Tibial nerve (tissue), 4 donors: ENCODE measurements around the gene ARFGAP1. TPM values are rescaled to one million over a fixed set of nuclear protein-coding genes. Genes with fewer than 3 reads are reported as not detected.

Experiments
- DNase-seq, 2 donors: peaks; one replicate each; pipeline ENCODE4 v3.0.0-alpha.2; 2019; ENCODE audit warnings: low spot score in 2 of 2
- H3K27ac ChIP-seq, 4 donors: fragments of 200-600 bp; sonication (generic) in 3 of 4; one replicate each; pipeline ENCODE4 v1.5.1; 2017 to 2019; ENCODE audit warnings: mild to moderate bottlenecking in 1 of 4
- H3K27me3 ChIP-seq, 2 donors: fragments of 200-600 bp; sonication (generic) in 1 of 2; one replicate each; pipeline versions ENCODE4 v1.5.1 to v1.6.0; 2017 to 2019
- H3K36me3 ChIP-seq, 3 donors: fragments of 200-600 bp; sonication (generic); one replicate each; pipeline ENCODE4 v1.5.1; 2018 to 2019
- H3K4me1 ChIP-seq, 4 donors: fragments of 200-600 bp; sonication (generic) in 3 of 4; one replicate each; pipeline ENCODE4 v1.5.1; 2017 to 2019
- H3K4me3 ChIP-seq, 4 donors: fragments of 200-600 bp; sonication (generic) in 3 of 4; one replicate each; pipeline ENCODE4 v1.5.1; 2017 to 2019; ENCODE audit warnings: mild to moderate bottlenecking in 1 of 4, moderate library complexity in 1 of 4
- H3K9me3 ChIP-seq, 4 donors: fragments of 200-600 bp; sonication (generic) in 3 of 4; one replicate each; pipeline ENCODE4 v1.5.1; 2017 to 2019
- CTCF ChIP-seq, 5 experiments: fragments of 200-600 bp in 3 of 5; fragments of 450-650 bp in 2 of 5; sonication (generic) in 3 of 5; IDR thresholded peaks; one replicate each; pipeline ENCODE4 v1.5.1; 2016 to 2019; ENCODE audit warnings: antibody characterized with exemption in 5 of 5, mild to moderate bottlenecking in 3 of 5, moderate library complexity in 2 of 5
- EP300 ChIP-seq, 2 donors: sonication (generic); formaldehyde crosslinking; IDR thresholded peaks; one replicate each; pipeline ENCODE4 v1.6.1; 2017; ENCODE audit warnings: antibody characterized with exemption in 2 of 2, mild to moderate bottlenecking in 1 of 2
- POLR2A ChIP-seq, 2 donors: fragments of 450-650 bp; IDR thresholded peaks; one replicate each; pipeline ENCODE4 v1.6.1; 2017; ENCODE audit warnings: antibody characterized with exemption in 2 of 2, mild to moderate bottlenecking in 2 of 2, moderate library complexity in 2 of 2
- WGBS, 2 donors: methylation state at CpG; one replicate each; pipeline ENCODE4 v1.1.5; 2018; 5-methylcytosine and 5-hydroxymethylcytosine counted together
- total RNA-seq, 4 donors: library from RNA; depleted of rRNA; stranded (reverse); fragments of >200 nt; gene quantifications; one replicate each; pipeline ENCODE4 v1.1.0, GENCODE V29; 2016

Gene ARFGAP1
- total RNA-seq, 4 donors from 2014 or later = 55.3 to 124 (median 68.6) TPM

- Histone ChIP-seq H3K4me1 (peaks cover 0 to 2% (median 0%) of the 10 kb centered on the region in 4 donors), H3K27ac (no peak overlapping the region), H3K9me3 (no peaks in the 10 kb centered on the region), H3K36me3 (no peaks in the 10 kb centered on the region), H3K27me3 (peaks cover 0 to 5% of the 10 kb centered on the region in 2 donors), H3K4me3 (no peak overlapping the region)
- 82 to 83% methylated on average over 9 to 21 of the region's 21 CpGs for WGBS, 2 donors
- TF ChIP-seq POLR2A (IDR thresholded peaks at IDR 0.05) = no peak
- TF ChIP-seq EP300 (IDR thresholded peaks at IDR 0.05) = no peak
- no peak for TF ChIP-seq CTCF (IDR thresholded peaks at IDR 0.05)
- DNase-seq = no peak
Observed at GRCh38 chr20:63314566-63315239, 42.1 kb downstream of the ARFGAP1 start.

GRCh38 chr20:63315240-63315689 is 42.7 kb downstream of the ARFGAP1 start:
- Histone ChIP-seq H3K27ac (no peak overlapping the region), H3K36me3 (no peaks in the 10 kb centered on the region), H3K9me3 (no peaks in the 10 kb centered on the region), H3K27me3 (peaks cover 0 to 4% of the 10 kb centered on the region in 2 donors), H3K4me3 (no peak overlapping the region), H3K4me1 (no peaks in the 10 kb centered on the region)
- no peak for DNase-seq
- TF ChIP-seq CTCF (IDR thresholded peaks at IDR 0.05) = no peak
- 47 to 57% methylated on average over 10 to 15 of the region's 15 CpGs for WGBS, 2 donors

GRCh38 chr20:63315731-63316491 is 43.3 kb downstream of the ARFGAP1 start:
- Histone ChIP-seq H3K36me3 (no peaks in the 10 kb centered on the region), H3K27me3 (peaks cover 0 to 4% of the 10 kb centered on the region in 2 donors), H3K4me1 (no peaks in the 10 kb centered on the region), H3K27ac (no peak overlapping the region), H3K4me3 (no peak overlapping the region), H3K9me3 (no peaks in the 10 kb centered on the region)
- TF ChIP-seq POLR2A (IDR thresholded peaks at IDR 0.05) = no peak
- TF ChIP-seq EP300 (IDR thresholded peaks at IDR 0.05) = no peak
- TF ChIP-seq CTCF (IDR thresholded peaks at IDR 0.05) = no peak
- no peak for DNase-seq
- WGBS, 2 donors = 84% methylated on average over 23 to 24 of the region's 31 CpGs

- Histone ChIP-seq H3K36me3 (no peaks in the 10 kb centered on the region), H3K4me3 (no peak overlapping the region), H3K4me1 (no peaks in the 10 kb centered on the region), H3K27ac (no peak overlapping the region), H3K9me3 (no peaks in the 10 kb centered on the region), H3K27me3 (peaks cover 0 to 7% of the 10 kb centered on the region in 2 donors)
- DNase-seq = no peak
- WGBS, 2 donors = 80 to 84% methylated on average over 14 of the region's 14 CpGs
- TF ChIP-seq POLR2A (IDR thresholded peaks at IDR 0.05) (no peak), EP300 (IDR thresholded peaks at IDR 0.05) (no peak), CTCF (IDR thresholded peaks at IDR 0.05) (no peak)
Observed at GRCh38 chr20:63316502-63316921, 43.9 kb downstream of the ARFGAP1 start.

- TF ChIP-seq EP300 (IDR thresholded peaks at IDR 0.05) (no peak), CTCF (IDR thresholded peaks at IDR 0.05) (no peak), POLR2A (IDR thresholded peaks at IDR 0.05) (no peak)
- Histone ChIP-seq H3K4me3 (no peak overlapping the region), H3K36me3 (no peaks in the 10 kb centered on the region), H3K27me3 (peaks cover 0 to 13% of the 10 kb centered on the region in 2 donors), H3K27ac (no peak overlapping the region), H3K9me3 (no peaks in the 10 kb centered on the region), H3K4me1 (no peaks in the 10 kb centered on the region)
- DNase-seq = no peak
- WGBS, 2 donors = 93% methylated on average over 6 of the region's 6 CpGs
Observed at GRCh38 chr20:63317061-63317460, 44.4 kb downstream of the ARFGAP1 start.
